Measurements from ENCODE around the gene TRMT112. TPM values are rescaled to one million over a fixed set of nuclear protein-coding genes. Genes with fewer than 3 reads are reported as not detected.

The TRMT112 gene
- total RNA-seq, 6 experiments from 2014 or later, result 58.0 to 122 (median 85.3) TPM

GRCh38 chr11:64340671-64341335, 23.4 kb upstream of the TRMT112 start:
- ATAC-seq, result peak in 3 of 4 donors; percentile 5 to 14 (median 6)

DNA sequence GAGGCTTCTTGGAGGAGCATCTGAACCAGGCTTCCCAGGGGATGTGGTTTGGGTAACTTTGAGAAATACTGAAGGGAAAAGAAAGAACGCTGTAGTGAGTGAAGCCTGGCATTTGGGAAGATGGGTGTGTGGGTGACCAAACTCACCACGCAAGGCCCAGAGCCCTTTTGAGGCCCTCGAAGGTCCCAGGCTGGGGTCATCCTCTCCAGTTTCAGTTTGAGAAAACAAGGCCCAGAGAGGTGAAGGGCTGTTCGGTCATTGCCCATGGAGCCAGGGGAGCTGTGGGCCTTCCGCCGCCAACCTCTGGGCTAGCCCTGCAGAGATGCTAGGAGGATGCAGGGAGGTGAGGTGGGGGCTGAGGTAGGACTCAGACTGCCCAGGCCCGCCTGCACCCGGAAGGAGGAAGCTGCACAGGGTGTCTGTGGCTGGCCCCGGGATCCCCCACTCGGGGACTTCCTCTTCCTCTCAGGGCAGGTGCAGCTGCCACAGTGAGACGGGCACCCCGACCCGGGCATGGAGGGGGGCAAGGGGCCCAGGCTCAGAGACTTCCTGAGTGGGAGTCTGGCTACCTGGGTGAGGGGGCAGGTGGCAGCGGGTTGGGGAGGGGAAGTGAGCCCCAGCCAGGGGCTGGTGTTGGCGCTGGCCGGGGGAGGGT, 22.5 kb upstream of the TRMT112 start, which contains the start of gene CCDC88B:
Gene CCDC88B, plus strand, starts transcription at position 451 of the 655 bp plus-strand sequence. Its CDS starts 63 bp downstream, at position 514.
- H3K4me3 ChIP-seq, result no peak within 1 kb of the TSS
- H3K27ac ChIP-seq, result peak within 1 kb of the TSS in 1 of 3 donors; percentile 33
- H3K9me3 ChIP-seq, result no peaks in the 10 kb centered on the region
- H3K4me1 ChIP-seq, result peaks cover 0 to 11% (median 2%) of the 10 kb centered on the region in 4 donors
- ATAC-seq (peak; percentile 30 to 58 (median 35)), DNase-seq (peak; percentile 68 to 83 (median 70))
- no peaks in the 10 kb centered on the region for H3K27me3 ChIP-seq
- intact Hi-C loops (cut with DNase I), result no loop called here
- TF ChIP-seq, protein P1, sequence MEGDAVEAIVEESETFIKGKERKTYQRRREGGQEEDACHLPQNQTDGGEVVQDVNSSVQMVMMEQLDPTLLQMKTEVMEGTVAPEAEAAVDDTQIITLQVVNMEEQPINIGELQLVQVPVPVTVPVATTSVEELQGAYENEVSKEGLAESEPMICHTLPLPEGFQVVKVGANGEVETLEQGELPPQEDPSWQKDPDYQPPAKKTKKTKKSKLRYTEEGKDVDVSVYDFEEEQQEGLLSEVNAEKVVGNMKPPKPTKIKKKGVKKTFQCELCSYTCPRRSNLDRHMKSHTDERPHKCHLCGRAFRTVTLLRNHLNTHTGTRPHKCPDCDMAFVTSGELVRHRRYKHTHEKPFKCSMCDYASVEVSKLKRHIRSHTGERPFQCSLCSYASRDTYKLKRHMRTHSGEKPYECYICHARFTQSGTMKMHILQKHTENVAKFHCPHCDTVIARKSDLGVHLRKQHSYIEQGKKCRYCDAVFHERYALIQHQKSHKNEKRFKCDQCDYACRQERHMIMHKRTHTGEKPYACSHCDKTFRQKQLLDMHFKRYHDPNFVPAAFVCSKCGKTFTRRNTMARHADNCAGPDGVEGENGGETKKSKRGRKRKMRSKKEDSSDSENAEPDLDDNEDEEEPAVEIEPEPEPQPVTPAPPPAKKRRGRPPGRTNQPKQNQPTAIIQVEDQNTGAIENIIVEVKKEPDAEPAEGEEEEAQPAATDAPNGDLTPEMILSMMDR (IDR thresholded peaks at IDR 0.05), result no peak
- TF ChIP-seq POLR2A (IDR thresholded peaks at IDR 0.05), result no peak
- H3K36me3 ChIP-seq, result no peaks in the 10 kb centered on the region
- WGBS (ENCODE audit: insufficient coverage, low coverage, low lambda C conversion rate, missing lambda C conversion rate), result 35% methylated on average over 5 of the region's 16 CpGs

More at GRCh38 chr11:64340671-64341335, 23.4 kb upstream of the TRMT112 start:
- Histone ChIP-seq H3K4me1 (peaks cover 0 to 11% (median 2%) of the 10 kb centered on the region in 4 donors), H3K4me3 (no peak overlapping the region), H3K36me3 (no peaks in the 10 kb centered on the region), H3K27ac (peak overlapping the region in 1 of 3 donors; percentile 33), H3K27me3 (no peaks in the 10 kb centered on the region), H3K9me3 (no peaks in the 10 kb centered on the region)
- DNase-seq, result peak; percentile 68 to 80 (median 70)
- WGBS (ENCODE audit: insufficient coverage, low coverage, low lambda C conversion rate, missing lambda C conversion rate), result 49% methylated on average over 15 of the region's 33 CpGs
- TF ChIP-seq, protein P1 (IDR thresholded peaks at IDR 0.05), result no peak
- no peak for TF ChIP-seq POLR2A (IDR thresholded peaks at IDR 0.05)
- intact Hi-C loops (cut with DNase I), result no loop called here

DNA sequence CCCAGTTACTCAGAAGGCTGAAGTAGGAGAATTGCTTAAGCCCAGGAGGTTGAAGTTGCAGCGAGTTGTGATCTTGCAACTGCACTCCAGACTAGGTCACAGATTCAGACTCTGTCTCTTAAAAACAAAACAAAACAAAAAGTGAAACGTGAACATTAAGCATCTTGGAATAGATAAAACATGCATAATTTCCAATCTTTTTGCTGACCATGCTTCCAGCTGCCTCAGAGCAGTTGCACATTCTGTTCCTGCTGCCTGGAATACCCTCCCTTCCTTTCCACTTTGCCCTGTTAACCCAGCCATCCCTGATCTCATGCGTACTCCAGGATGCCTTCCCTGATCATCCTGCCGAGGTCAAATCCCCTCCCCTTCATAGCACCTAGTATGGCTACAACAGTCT, 21.9 kb upstream of the TRMT112 start:
- ATAC-seq, result no peak
- Histone ChIP-seq H3K4me3 (no peak overlapping the region), H3K27ac (no peak overlapping the region), H3K4me1 (peaks cover 0 to 11% (median 2%) of the 10 kb centered on the region in 4 donors), H3K36me3 (no peaks in the 10 kb centered on the region), H3K9me3 (no peaks in the 10 kb centered on the region), H3K27me3 (no peaks in the 10 kb centered on the region)
- intact Hi-C loops (cut with DNase I), result no loop called here
- TF ChIP-seq, protein P1 (IDR thresholded peaks at IDR 0.05), result no peak
- no peak for DNase-seq
- WGBS (ENCODE audit: insufficient coverage, low coverage, low lambda C conversion rate, missing lambda C conversion rate), result 51% methylated on average over 4 of the region's 4 CpGs

DNA sequence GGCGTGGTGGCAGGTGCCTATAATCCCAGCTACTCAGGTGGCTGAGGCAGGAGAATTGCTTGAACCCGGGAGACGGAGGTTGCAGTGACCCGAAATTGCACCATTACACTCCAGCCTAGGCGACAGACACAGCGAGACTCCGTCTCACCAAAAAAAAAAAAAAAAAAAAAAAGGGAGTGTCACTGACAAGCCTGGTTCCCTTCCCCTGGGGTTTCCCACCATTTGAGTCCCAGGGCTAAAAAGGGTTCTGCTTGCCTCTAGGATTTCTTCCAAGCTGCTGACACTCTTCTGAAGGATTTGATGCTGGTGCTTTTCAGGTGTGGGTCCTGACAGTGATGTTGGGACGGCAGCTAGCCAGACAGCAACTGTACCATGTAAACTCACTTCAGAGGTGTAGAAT, 21.4 kb upstream of the TRMT112 start:
- H3K4me1 ChIP-seq, result peaks cover 0 to 11% (median 2%) of the 10 kb centered on the region in 4 donors
- WGBS (ENCODE audit: insufficient coverage, low coverage, low lambda C conversion rate, missing lambda C conversion rate), result 100% methylated on average over 1 of the region's 8 CpGs
- intact Hi-C loops (cut with DNase I), result no loop called here
- TF ChIP-seq, protein P1 (IDR thresholded peaks at IDR 0.05), result no peak
- TF ChIP-seq POLR2A (IDR thresholded peaks at IDR 0.05), result no peak
- no peaks in the 10 kb centered on the region for H3K9me3 ChIP-seq
- DNase-seq (no peak), ATAC-seq (no peak)
- H3K27ac ChIP-seq, result no peak overlapping the region
- H3K36me3 ChIP-seq, result no peaks in the 10 kb centered on the region
- no peaks in the 10 kb centered on the region for H3K27me3 ChIP-seq
- H3K4me3 ChIP-seq, result no peak overlapping the region

All from right lobe of liver (tissue), 6 donors.